Mammary epithelial cell (primary cell): ENCODE measurements around the gene LAMC3.

Source experiments
- EZH2 ChIP-seq: IDR thresholded peaks from 2 replicates; pipeline ENCODE4 v1.6.1; 2012; ENCODE audit warnings: low read length, inconsistent platforms, borderline replicate concordance
- TF ChIP-seq, protein P1 (sequence below), 2 donors: IDR thresholded peaks in 1 of 2; conservative IDR thresholded peaks in 1 of 2; 2 replicates each; pipeline ENCODE4 v1.5.1; 2011 to 2012; ENCODE audit warnings: inconsistent platforms in 2 of 2, low read length in 2 of 2, mild to moderate bottlenecking in 2 of 2, control low read depth in 1 of 2, low read depth in 1 of 2; ENCODE audit not compliant: insufficient read depth in 1 of 2; ENCODE audit errors: extremely low read depth in 1 of 2

DNA sequence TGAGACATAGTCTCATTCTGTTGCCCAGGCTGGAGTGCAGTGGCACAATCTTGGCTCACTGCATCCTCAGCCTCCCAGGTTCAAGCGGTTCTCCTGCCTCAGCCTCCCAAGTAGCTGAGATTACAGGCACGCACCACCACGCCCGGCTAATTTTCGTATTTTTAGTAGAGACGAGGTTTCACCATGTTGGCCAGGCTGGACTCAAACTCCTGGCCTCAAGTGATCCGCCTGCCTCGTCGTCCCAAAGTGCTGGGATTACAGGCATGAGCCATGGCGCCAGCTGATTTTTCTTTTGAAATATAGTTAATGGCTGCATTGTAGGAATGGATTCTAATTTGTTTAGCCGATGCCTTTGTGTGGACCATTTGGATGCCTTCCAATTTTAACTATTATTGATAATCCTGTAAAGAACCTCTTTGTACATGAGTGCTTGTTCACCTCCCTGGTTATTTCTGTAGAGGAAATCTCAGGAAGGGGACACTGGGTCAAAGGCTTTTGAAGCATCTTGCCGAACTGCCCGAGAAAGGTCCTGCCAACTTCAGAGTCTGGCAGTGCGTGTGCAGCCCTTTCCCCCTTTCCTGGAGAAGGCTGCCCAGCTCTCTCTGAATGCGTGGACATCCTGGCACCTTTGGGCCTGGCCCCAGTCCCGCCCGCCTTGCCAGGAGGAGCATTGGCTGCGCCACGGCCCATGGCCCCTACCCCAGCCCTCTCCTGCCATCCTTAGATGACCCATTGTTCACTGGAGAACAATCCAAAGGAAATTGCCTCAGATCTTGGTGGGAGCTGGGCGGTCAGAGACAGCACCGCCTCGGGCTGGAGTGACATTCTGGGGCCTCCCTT lies 107.5 kb downstream of the LAMC3 start:
- TF ChIP-seq, protein P1, sequence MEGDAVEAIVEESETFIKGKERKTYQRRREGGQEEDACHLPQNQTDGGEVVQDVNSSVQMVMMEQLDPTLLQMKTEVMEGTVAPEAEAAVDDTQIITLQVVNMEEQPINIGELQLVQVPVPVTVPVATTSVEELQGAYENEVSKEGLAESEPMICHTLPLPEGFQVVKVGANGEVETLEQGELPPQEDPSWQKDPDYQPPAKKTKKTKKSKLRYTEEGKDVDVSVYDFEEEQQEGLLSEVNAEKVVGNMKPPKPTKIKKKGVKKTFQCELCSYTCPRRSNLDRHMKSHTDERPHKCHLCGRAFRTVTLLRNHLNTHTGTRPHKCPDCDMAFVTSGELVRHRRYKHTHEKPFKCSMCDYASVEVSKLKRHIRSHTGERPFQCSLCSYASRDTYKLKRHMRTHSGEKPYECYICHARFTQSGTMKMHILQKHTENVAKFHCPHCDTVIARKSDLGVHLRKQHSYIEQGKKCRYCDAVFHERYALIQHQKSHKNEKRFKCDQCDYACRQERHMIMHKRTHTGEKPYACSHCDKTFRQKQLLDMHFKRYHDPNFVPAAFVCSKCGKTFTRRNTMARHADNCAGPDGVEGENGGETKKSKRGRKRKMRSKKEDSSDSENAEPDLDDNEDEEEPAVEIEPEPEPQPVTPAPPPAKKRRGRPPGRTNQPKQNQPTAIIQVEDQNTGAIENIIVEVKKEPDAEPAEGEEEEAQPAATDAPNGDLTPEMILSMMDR (conservative IDR thresholded peaks at IDR 0.05 in 1 of 2, IDR thresholded peaks at IDR 0.05 in 1 of 2; ENCODE audit: extremely low read depth in 1 of 2, insufficient read depth in 1 of 2, low read depth in 1 of 2, low read length in 2 of 2), result no peak
- no peak for TF ChIP-seq EZH2
